GM23338 (cell line): ENCODE results near the gene CSF2.

Experiments used
- CREB1 ChIP-seq: fragments of 250-450 bp; sonication (Bioruptor Pico); IDR thresholded peaks from 2 replicates; pipeline ENCODE4 v1.5.0; 2020; ENCODE audit warnings: low read depth, mild to moderate bottlenecking, moderate library complexity
- CTCF ChIP-seq, 2 experiments: fragments of 200-600 bp in 1 of 2; sonication (generic) in 1 of 2; conservative IDR thresholded peaks; 2 replicates each; pipeline versions ENCODE4 v1.5.1 to v1.6.1; 2016 to 2017; ENCODE audit warnings: antibody characterized with exemption in 2 of 2, low read depth in 2 of 2, mild to moderate bottlenecking in 2 of 2, moderate library complexity in 1 of 2
- ETS1 ChIP-seq: IDR thresholded peaks from 2 replicates; pipeline ENCODE4 v1.6.1; 2016; ENCODE audit warnings: antibody characterized with exemption
- EZH2 ChIP-seq: fragments of 200-600 bp; sonication (generic); IDR thresholded peaks from one replicate; pipeline ENCODE4 v1.8.0; 2017; ENCODE audit warnings: antibody characterized with exemption, mild to moderate bottlenecking, low read depth; ENCODE audit not compliant: unreplicated experiment
- EZH2phosphoT487 ChIP-seq: fragments of 200-600 bp; sonication (generic); IDR thresholded peaks from one replicate; pipeline ENCODE4 v1.8.1; 2018; ENCODE audit warnings: antibody characterized with exemption; ENCODE audit not compliant: unreplicated experiment
- JUNB ChIP-seq: IDR thresholded peaks from one replicate; pipeline ENCODE4 v1.6.1; 2016; ENCODE audit warnings: antibody characterized with exemption; ENCODE audit not compliant: unreplicated experiment
- NANOG ChIP-seq: IDR thresholded peaks from 2 replicates; pipeline ENCODE4 v1.6.1; 2016; ENCODE audit warnings: antibody characterized with exemption, borderline replicate concordance
- POLR2AphosphoS5 ChIP-seq: IDR thresholded peaks from 2 replicates; pipeline ENCODE4 v1.6.1; 2016; ENCODE audit warnings: antibody characterized with exemption, low read depth
- REST ChIP-seq: IDR thresholded peaks from one replicate; pipeline ENCODE4 v1.6.1; 2018; ENCODE audit warnings: antibody characterized with exemption; ENCODE audit not compliant: unreplicated experiment
- STAT1 ChIP-seq: IDR thresholded peaks from one replicate; pipeline ENCODE4 v1.6.1; 2016; ENCODE audit warnings: antibody characterized with exemption; ENCODE audit not compliant: unreplicated experiment
- ZNF331 ChIP-seq: fragments of 250-450 bp; sonication (Bioruptor Pico); IDR thresholded peaks from 2 replicates; pipeline ENCODE4 v1.5.0; 2020; ENCODE audit warnings: low read depth, mild to moderate bottlenecking, moderate library complexity

- TF ChIP-seq EZH2 (no peak), EZH2phosphoT487 (no peak), REST (no peak), CREB1 (CRISPR knock-in tag) (no peak), CTCF (conservative IDR thresholded peaks at IDR 0.05; ENCODE audit: low read depth in 2 of 2) (no peak), POLR2AphosphoS5 (no peak), JUNB (no peak), STAT1 (no peak), ETS1 (no peak), NANOG (no peak), ZNF331 (no peak)
Observed at GRCh38 chr5:132093271-132093670, 19.7 kb downstream of the CSF2 start.
